Stimulated activated CD8-positive, alpha-beta memory T cell treated with anti-CD3 and anti-CD28 coated beads, Interleukin-15, amount 100 ng/mL, for 4 hours (primary cell): ENCODE measurements around the gene DENND5B.
"Not testable (repeated sequence)": the region's sequence is repeated elsewhere in the genome, so short reads cannot be mapped to it uniquely, and the experiment has no call there.

Experiments
- DNase-seq, 2 donors: peaks; one replicate each; pipeline ENCODE4 v3.0.0-alpha.2; 2020; ENCODE audit warnings: low read depth in 2 of 2

The DENND5B gene

DNA sequence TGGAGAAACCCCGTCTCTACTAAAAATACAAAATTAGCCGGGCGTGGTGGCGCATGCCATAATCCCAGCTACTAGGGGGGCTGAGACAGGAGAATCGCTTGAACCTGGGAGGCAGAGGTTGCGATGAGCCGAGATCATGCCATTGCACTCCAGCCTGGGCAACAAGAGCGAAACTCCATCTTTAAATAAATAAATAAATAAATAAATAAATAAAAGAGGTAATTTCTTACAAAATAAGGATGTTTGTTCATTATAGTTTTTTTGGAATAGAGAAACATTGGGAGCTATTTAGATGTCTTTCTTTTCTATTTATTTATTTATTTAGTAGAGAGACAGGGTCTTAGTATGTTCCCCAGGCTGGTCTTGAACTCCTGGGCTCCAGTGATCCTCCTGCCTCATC, 213.7 kb downstream of the DENND5B start:
- DNase-seq: not testable (repeated sequence)

DNA sequence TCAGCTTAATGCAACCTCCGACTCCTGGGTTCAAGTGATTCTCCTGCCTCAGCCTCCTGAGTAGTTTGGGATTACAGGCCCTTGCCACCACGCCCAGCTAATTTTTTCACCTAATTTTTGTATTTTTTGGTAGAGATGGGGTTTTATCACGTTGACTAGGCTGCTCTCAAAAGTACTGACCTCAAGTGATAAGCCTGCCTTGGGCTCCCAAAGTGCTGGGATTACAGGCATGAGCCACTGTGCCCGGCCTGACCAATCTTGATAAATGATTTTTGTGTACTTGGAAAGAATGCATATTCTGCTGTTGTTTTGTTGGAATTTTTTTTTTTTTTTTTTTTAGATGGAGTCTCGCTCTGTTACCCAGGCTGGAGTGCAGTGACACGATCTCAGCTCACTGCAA, 215.5 kb downstream of the DENND5B start:
- DNase-seq: not testable (repeated sequence)

GRCh38 chr12:31371256-31371620, 219.7 kb downstream of the DENND5B start:
- no peak for DNase-seq

DNA sequence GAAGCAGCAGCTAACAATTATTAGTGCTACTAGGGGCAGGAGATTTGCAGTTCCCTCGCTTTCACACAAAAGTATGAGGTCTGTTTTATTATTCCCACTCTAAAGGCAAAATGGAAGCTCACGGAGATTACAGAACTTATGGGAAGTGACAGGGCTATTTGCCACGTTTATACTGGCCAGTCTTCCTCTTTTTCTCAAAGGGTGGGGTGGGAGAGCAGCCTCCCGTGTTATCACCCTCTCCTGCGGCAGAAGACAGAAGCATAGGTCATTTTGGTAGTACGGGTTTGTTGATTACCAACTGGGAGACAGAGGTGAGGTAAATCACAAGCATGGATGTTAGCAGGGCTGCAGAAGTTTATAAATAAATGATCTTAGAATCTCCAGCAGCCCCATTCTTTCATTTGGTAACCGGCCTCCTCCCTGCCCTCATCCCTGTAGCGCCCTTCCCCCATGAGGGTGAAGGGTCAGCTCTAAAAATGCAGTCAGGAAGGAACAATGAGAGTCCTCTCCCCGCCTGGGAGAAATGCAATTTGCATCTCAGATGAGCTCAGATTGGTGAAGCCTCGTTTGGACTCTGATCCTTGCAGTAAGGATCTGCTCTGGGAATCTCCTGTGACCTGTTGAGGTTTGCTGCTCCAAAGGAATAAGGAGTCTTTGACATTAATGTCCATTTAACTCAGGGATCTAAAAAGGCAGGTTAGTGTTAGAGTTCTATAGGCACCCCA, 220.2 kb downstream of the DENND5B start:
- no peak for DNase-seq

DNA sequence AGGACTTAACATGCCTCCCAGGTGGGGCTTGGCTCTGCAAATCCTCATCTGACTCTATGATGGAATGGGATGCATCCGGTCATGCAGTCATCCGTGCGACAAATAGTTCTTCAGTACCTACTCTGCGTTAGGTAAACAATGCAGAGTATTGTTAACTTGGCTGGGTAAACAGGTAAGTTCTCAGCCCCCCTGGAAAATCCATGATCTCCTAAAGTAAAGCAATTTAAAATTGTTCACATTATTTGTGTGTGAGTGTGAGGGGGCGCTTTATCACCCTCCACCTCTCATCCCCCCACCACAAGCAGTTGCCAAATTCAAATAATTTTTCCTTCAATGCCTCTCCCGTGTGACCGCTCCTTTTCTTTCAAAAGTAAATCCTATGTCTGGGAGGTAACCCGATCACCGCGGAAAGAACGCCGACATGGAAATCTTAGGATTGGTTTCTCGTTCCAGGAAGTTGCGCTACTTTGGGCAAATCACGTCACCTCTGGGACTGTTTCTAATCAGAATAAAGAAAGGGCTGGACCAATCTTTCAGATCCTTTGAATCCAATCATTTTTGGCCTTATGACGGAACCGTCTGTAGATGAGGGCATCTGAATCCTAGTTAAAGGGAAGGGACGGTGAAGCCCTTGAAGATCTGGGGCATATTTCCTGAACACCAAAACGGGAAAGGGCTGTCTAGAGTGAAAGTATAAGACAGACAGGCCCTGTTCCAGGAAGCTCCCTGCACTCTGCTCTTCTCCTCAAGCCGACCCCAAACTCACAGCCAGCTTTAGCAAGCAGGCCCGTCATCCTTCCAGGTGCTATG, 221.0 kb downstream of the DENND5B start:
- no peak for DNase-seq

DNA sequence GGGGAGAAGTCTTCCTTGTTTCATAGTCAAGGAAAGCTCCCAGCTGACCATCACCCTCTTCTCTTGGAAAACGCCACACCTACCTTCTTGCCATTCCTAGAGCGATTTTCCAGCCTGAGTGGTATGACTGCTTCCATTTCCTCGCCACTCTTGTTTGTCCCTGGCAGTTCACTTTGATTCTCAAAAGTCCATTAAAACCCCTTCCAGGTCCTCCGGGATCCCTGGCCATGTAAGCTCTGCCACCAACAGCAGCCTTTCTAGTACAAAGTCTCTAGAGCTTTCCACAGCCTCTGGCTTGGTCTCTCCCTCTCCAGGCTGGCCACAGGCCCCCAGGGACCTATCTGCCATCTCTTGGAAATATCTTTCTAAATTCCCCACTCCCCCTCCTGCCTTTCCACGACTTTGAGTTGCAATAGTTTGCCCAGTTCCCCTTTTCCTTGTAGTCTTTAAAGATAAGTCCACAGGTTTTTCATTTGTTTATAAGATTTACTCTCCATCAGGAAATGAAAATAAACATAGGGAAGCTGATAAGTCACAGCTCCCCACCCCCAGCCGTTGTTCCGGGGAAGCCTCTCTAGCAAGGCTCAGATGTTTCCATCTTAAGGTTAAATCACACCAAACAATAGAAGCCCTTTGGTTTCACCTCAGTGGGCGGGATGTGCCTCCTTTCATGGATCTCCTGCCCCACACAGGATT, 222.1 kb downstream of the DENND5B start:
- DNase-seq: no peak

- DNase-seq: no peak
These were observed 224.8 kb downstream of the DENND5B start for GRCh38 chr12:31366104-31366621.

GRCh38 chr12:31363831-31364230, 227.1 kb downstream of the DENND5B start:
- DNase-seq: no peak

GRCh38 chr12:31363416-31363809, 227.5 kb downstream of the DENND5B start:
- no peak for DNase-seq

- DNase-seq: no peak
These were observed 228.0 kb downstream of the DENND5B start for GRCh38 chr12:31362759-31363415.

GRCh38 chr12:31362115-31362758, 228.7 kb downstream of the DENND5B start:
- no peak for DNase-seq

- no peak for DNase-seq
These were observed 229.2 kb downstream of the DENND5B start for GRCh38 chr12:31361730-31362114.

- no peak for DNase-seq
These were observed 235.2 kb downstream of the DENND5B start for GRCh38 chr12:31355747-31356107.

GRCh38 chr12:31353750-31354708, 236.9 kb downstream of the DENND5B start:
- DNase-seq: no peak

DNA sequence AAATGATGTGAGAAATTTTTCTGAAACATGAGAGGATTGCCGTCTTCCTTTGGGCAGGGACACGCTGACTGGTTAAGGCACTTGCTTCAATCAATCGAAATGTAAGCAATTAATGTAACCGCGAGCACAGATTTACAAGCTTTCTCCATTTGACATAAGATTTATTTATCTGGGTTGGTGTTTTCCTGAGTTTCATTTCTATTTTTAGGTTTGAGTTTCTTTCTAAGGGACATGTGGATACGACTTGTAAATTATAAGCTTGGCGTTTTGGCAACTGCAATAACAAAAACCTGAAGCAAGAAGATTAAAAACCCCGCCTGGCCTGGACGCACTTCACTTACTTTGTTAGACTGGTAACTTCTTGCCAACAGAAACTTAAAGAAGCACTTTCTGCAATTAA, 244.7 kb downstream of the DENND5B start:
- no peak for DNase-seq

DNA sequence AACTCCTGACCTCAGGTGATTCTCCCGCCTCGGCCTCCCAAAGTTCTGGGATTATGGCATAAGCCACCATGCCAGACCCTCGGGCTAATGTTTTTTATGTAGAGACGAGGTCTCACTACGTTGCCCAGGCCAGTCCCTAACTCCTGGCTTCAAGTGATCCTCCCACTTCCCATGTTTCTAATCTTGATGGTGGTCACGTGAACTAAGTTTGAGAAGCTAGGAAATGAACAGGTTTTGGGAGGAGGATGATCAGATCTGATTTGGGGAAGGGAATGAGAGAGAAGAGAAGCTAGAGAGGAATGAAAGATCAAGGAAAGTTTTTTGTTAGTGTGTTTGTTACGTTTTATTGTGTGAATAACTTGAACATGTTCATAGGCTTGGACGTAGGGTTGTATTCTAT, 247.8 kb downstream of the DENND5B start:
- DNase-seq: no peak

DNA sequence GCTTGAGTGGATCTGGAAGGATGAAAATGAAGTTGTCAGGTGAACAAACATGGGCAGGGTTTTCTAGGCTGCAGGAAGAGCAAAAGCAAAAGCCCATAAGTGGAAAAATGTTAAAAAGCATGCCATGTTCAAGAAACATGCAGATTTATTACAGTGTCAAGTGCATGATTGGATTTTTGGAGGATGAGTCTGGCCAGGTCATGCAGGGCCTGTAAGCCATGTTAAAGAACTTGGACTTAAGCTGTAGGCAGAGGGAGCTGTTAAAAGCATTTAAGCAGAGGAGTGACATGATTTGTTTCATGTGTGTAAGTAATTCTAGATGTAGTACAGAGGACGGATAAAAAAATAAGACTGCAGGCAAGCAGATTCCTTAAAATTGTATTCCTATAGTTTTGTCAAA, 248.7 kb downstream of the DENND5B start:
- no peak for DNase-seq

DNA sequence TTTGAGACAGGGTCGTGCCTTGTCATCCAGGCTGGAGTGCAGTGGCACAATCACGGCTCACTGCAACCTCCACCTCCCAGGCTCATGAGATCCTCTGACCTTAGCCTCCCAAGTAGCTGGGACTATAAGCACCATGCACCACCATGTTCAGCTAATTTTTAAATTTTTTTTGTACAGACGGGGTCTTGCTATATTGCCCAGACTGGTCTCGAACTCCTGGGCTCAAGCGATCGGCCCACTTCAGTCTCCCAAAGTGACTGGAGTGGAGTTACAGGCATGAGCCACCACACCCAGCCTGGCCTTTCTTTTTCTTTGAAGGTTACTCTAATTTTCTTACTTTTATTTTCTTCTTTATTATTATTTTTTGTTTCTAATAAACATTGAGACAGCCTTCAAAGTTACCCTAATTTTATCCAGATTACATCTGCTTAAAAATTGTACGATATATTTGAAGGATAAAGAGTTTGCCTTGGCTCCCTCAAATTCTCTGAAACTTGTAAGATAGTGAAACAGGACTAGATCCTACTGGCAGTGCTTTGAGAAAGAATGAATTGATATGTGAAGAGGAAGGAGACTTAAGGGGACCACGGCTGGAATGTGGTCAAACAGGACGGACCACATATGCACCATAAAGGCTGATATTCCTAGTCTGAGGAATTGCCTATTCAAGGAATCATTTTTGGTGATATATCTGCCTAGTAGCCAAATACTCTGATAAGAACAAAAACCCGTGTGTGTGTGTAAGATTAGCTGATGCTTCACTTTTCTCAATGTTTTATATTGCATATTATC, 250.9 kb downstream of the DENND5B start:
- no peak for DNase-seq

DNA sequence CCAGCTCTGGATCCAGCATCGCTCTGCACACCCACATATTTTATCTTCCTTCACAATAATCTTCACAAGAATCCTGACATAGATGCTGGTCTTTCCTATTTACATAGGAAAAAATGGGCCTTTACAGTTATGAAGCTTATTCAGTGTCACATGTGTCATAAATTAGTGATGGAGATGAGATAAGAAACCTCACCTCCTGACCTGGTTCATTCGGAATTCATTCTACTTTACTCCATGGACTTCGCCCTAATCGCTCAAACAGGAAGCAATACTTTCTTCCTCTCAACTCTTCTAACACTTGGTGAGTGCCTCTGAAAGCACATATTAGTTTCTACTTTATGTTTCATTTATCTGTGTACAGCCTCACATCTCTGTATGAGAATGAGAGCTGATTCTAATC, 253.0 kb downstream of the DENND5B start:
- DNase-seq: no peak
